DOHH2 (cell line): ENCODE measurements around the gene INHBE.
"Not testable (repeated sequence)": the region's sequence is repeated elsewhere in the genome, so short reads cannot be mapped to it uniquely, and the experiment has no call there.

Source experiments
- CTCF ChIP-seq: fragments of 200-600 bp; sonication (generic); IDR thresholded peaks from one replicate; pipeline ENCODE4 v1.5.1; 2014; ENCODE audit warnings: antibody characterized with exemption, mild to moderate bottlenecking, low read depth, low read length; ENCODE audit not compliant: poor library complexity, severe bottlenecking
- EZH2phosphoT487 ChIP-seq: fragments of 200-600 bp; sonication (generic); IDR thresholded peaks from 2 replicates; pipeline ENCODE4 v1.6.1; 2017; ENCODE audit warnings: borderline replicate concordance, mild to moderate bottlenecking, antibody characterized with exemption, low read length, moderate library complexity, mixed read lengths

- not testable (repeated sequence) for TF ChIP-seq CTCF, EZH2phosphoT487
These were observed 51.4 kb downstream of the INHBE start for GRCh38 chr12:57506541-57506940.
